Naive thymus-derived CD4-positive, alpha-beta T cell (primary cell): ENCODE measurements around the gene SLC26A8. TPM values are rescaled to one million over a fixed set of nuclear protein-coding genes. Genes with fewer than 3 reads are reported as not detected.

Source experiments
- ATAC-seq: fragments of 150-1000 bp; cut with Tn5 transposase; 2 replicates; pipeline ENCODE4 v1.10.0; 2021; ENCODE audit warnings: mild to moderate bottlenecking, moderate library complexity
- CTCF ChIA-PET: fragments of 350-600 bp; sonication (Branson Sonifier 250); formaldehyde crosslinking; loops from one replicate; lab custom pipeline; 2021; ENCODE audit warnings: antibody characterized with exemption; lab: Charles Lee
- POLR2A ChIA-PET: fragments of 350-600 bp; sonication (Branson Sonifier 250); formaldehyde crosslinking; loops from one replicate; lab custom pipeline; 2021; ENCODE audit warnings: antibody characterized with exemption, inconsistent platforms; lab: Charles Lee
- DNase-seq, 9 donors: peaks; one replicate each; pipeline versions ENCODE4 v3.0.0 to v3.0.0-alpha.2; 2020 to 2022; ENCODE audit warnings: mixed read lengths in 1 of 9
- H3K27ac ChIP-seq: one replicate; pipeline ENCODE4 v1.7.0; 2013; ENCODE audit warnings: mild to moderate bottlenecking, low read depth, low read length, moderate library complexity
- H3K27me3 ChIP-seq, 2 donors: one replicate each; pipeline ENCODE4 v1.7.0; 2013; ENCODE audit warnings: low read length in 2 of 2, mild to moderate bottlenecking in 2 of 2, moderate library complexity in 2 of 2; ENCODE audit not compliant: control insufficient read depth in 2 of 2, insufficient read depth in 2 of 2
- H3K36me3 ChIP-seq, 3 experiments: 1 replicate in 2 of 3; 2 replicates in 1 of 3; pipeline ENCODE4 v1.7.0; 2013; ENCODE audit warnings: low read length in 3 of 3, mild to moderate bottlenecking in 3 of 3, moderate library complexity in 1 of 3; ENCODE audit not compliant: insufficient read depth in 3 of 3, control insufficient read depth in 2 of 3
- H3K4me1 ChIP-seq, 2 donors: one replicate each; pipeline ENCODE4 v1.7.0; 2013; ENCODE audit warnings: low read length in 2 of 2, mild to moderate bottlenecking in 2 of 2, moderate library complexity in 1 of 2; ENCODE audit not compliant: control insufficient read depth in 2 of 2, insufficient read depth in 2 of 2
- H3K4me3 ChIP-seq: 2 replicates; pipeline ENCODE4 v1.7.0; 2013; ENCODE audit warnings: mild to moderate bottlenecking, low read length
- H3K9me3 ChIP-seq, 3 experiments: 1 replicate in 2 of 3; 2 replicates in 1 of 3; pipeline ENCODE4 v1.7.0; 2013; ENCODE audit warnings: low read length in 3 of 3; ENCODE audit not compliant: control insufficient read depth in 2 of 3
- H3K27ac Mint-ChIP-seq, 9 donors: one replicate each; pipeline ENCODE4 v1.8.0; 2020 to 2022; ENCODE audit warnings: mixed read lengths in 9 of 9, mild to moderate bottlenecking in 8 of 9, moderate library complexity in 5 of 9, inconsistent platforms in 2 of 9
- H3K27me3 Mint-ChIP-seq, 5 donors: one replicate each; pipeline ENCODE4 v1.8.0; 2021 to 2022; ENCODE audit warnings: mixed read lengths in 5 of 5, mild to moderate bottlenecking in 1 of 5
- H3K36me3 Mint-ChIP-seq, 5 donors: one replicate each; pipeline ENCODE4 v1.8.0; 2020 to 2022; ENCODE audit warnings: mixed read lengths in 5 of 5, mild to moderate bottlenecking in 3 of 5, inconsistent platforms in 1 of 5
- H3K4me1 Mint-ChIP-seq, 7 donors: one replicate each; pipeline ENCODE4 v1.8.0; 2020 to 2022; ENCODE audit warnings: mixed read lengths in 7 of 7, mild to moderate bottlenecking in 3 of 7, inconsistent platforms in 1 of 7
- H3K4me3 Mint-ChIP-seq, 10 donors: one replicate each; pipeline ENCODE4 v1.8.0; 2020 to 2022; ENCODE audit warnings: mild to moderate bottlenecking in 10 of 10, mixed read lengths in 10 of 10, moderate library complexity in 6 of 10, inconsistent platforms in 2 of 10
- H3K9me3 Mint-ChIP-seq, 11 donors: one replicate each; pipeline ENCODE4 v1.8.0; 2020 to 2022; ENCODE audit warnings: mixed read lengths in 11 of 11, mild to moderate bottlenecking in 4 of 11, inconsistent platforms in 1 of 11, moderate library complexity in 1 of 11
- intact Hi-C, 2 donors: fragments of 100-400 bp; cut with micrococcal nuclease; formaldehyde crosslinking; loops; one replicate each; pipeline ENCODE4 v1.15.1; 2023
- polyA plus RNA-seq, 2 donors: library from polyadenylated mRNA; unstranded; fragments of 300-500 nt; fragmentation: Illumina TruSeq; gene quantifications; one replicate each; pipeline ENCODE4 v1.2.3, GENCODE V29; 2021
- total RNA-seq, 6 experiments: library from RNA in 5 of 6; stranded (reverse) in 5 of 6; gene quantifications; 1 replicate in 5 of 6; 2 replicates in 1 of 6; pipeline ENCODE4 v1.2.3 and lab custom pipeline; 2021 to 2026

The SLC26A8 gene
- total and polyA plus RNA-seq, 7 experiments from 2014 or later: 0.27 to 0.66 TPM; not detected in 5

GRCh38 chr6:35969646-35970045, 54.8 kb downstream of the SLC26A8 start:
- no peaks in the 10 kb centered on the region for H3K27me3 ChIP-seq
- H3K27ac Mint-ChIP-seq: no peak overlapping the region
- no peak overlapping the region for H3K4me3 ChIP-seq
- ATAC-seq (no peak), DNase-seq (no peak)
- H3K4me1 ChIP-seq: no peaks in the 10 kb centered on the region
- H3K36me3 Mint-ChIP-seq: no peaks in the 10 kb centered on the region
- H3K4me1 Mint-ChIP-seq: peaks cover 0 to 4% (median 0%) of the 10 kb centered on the region in 7 donors
- no peaks in the 10 kb centered on the region for H3K9me3 Mint-ChIP-seq
- intact Hi-C loops: no loop called here
- no peaks in the 10 kb centered on the region for H3K36me3 ChIP-seq
- H3K9me3 ChIP-seq: no peaks in the 10 kb centered on the region
- no peak overlapping the region for H3K4me3 Mint-ChIP-seq
- H3K27me3 Mint-ChIP-seq: peaks cover 0 to 15% (median 0%) of the 10 kb centered on the region in 5 donors
- no peak overlapping the region for H3K27ac ChIP-seq
- ChIA-PET POLR2A (no interaction called here), CTCF (no interaction called here)

GRCh38 chr6:35968821-35969220, 55.6 kb downstream of the SLC26A8 start:
- intact Hi-C loops: no loop called here
- ATAC-seq: no peak
- H3K4me3 ChIP-seq: no peak overlapping the region
- ChIA-PET POLR2A (no interaction called here), CTCF (no interaction called here)
- Mint-ChIP-seq H3K27me3 (peaks cover 0 to 15% (median 0%) of the 10 kb centered on the region in 5 donors), H3K4me3 (no peak overlapping the region), H3K27ac (no peak overlapping the region), H3K4me1 (peaks cover 0 to 2% (median 0%) of the 10 kb centered on the region in 7 donors), H3K9me3 (no peaks in the 10 kb centered on the region), H3K36me3 (no peaks in the 10 kb centered on the region)
- H3K9me3 ChIP-seq: no peaks in the 10 kb centered on the region
- no peak for DNase-seq
- no peaks in the 10 kb centered on the region for H3K27me3 ChIP-seq
- H3K4me1 ChIP-seq: no peaks in the 10 kb centered on the region
- H3K27ac ChIP-seq: no peak overlapping the region
- H3K36me3 ChIP-seq: no peaks in the 10 kb centered on the region

DNA sequence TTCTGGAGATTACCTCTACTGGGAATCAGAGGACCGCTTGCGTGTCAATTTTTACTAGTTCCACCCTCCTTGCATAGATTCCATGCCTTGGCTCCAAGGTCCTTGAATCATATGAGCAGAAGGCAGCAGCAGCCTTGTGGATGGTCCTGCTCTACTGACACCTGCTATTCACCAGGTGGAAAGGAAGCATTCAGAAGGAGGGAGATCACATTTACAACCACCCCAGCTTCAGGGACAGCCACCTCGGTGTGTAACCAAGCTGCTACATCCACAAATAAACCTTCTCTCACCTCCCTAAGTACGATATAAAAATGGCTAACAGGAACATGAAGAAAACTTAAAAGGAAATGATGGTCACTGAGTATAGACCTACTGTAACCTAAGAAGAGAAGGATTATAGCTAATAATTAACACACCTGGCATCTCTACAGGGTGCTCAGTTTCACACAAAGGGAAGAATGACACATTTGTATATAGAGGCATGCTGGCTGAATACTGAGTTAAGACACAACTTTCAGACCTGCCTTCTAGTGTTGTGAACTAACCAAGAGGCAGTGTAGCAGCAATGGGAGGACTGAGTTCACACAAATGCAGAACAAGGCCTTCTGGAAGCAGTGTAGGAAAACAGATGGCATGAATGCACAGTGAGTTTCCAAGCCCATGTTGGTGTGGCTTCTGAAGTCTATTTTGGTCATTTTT, 57.2 kb downstream of the SLC26A8 start:
- H3K27ac ChIP-seq: no peak overlapping the region
- H3K4me3 ChIP-seq: no peak overlapping the region
- ChIA-PET POLR2A (interaction anchor here (0.7 kb wide), 1 partner anchor 12 kb away, joined by 3 read pairs; no protein-coding TSS in a partner anchor), CTCF (no interaction called here)
- H3K9me3 Mint-ChIP-seq: no peaks in the 10 kb centered on the region
- H3K36me3 ChIP-seq: no peaks in the 10 kb centered on the region
- no peaks in the 10 kb centered on the region for H3K36me3 Mint-ChIP-seq
- peaks cover 0 to 26% (median 7%) of the 10 kb centered on the region in 5 donors for H3K27me3 Mint-ChIP-seq
- DNase-seq (no peak), ATAC-seq (no peak)
- no peaks in the 10 kb centered on the region for H3K4me1 ChIP-seq
- H3K4me3 Mint-ChIP-seq: no peak overlapping the region
- H3K27ac Mint-ChIP-seq: no peak overlapping the region
- intact Hi-C loops: no loop called here
- no peaks in the 10 kb centered on the region for H3K27me3 ChIP-seq
- H3K4me1 Mint-ChIP-seq: no peaks in the 10 kb centered on the region
- no peaks in the 10 kb centered on the region for H3K9me3 ChIP-seq

GRCh38 chr6:35962779-35963560, 61.5 kb downstream of the SLC26A8 start:
- Mint-ChIP-seq H3K9me3 (no peaks in the 10 kb centered on the region), H3K4me3 (no peak overlapping the region), H3K27me3 (peaks cover 11 to 57% (median 25%) of the 10 kb centered on the region in 5 donors), H3K36me3 (no peaks in the 10 kb centered on the region), H3K4me1 (no peaks in the 10 kb centered on the region), H3K27ac (no peak overlapping the region)
- Histone ChIP-seq H3K4me3 (no peak overlapping the region), H3K36me3 (no peaks in the 10 kb centered on the region), H3K27me3 (no peaks in the 10 kb centered on the region), H3K4me1 (no peaks in the 10 kb centered on the region), H3K27ac (no peak overlapping the region), H3K9me3 (no peaks in the 10 kb centered on the region)
- intact Hi-C loops: no loop called here
- ChIA-PET POLR2A (no interaction called here), CTCF (no interaction called here)
- ATAC-seq: no peak
- DNase-seq: no peak

- Mint-ChIP-seq H3K36me3 (no peaks in the 10 kb centered on the region), H3K4me3 (no peak overlapping the region), H3K27me3 (peaks cover 14 to 47% (median 25%) of the 10 kb centered on the region in 5 donors), H3K9me3 (no peaks in the 10 kb centered on the region), H3K4me1 (no peaks in the 10 kb centered on the region), H3K27ac (no peak overlapping the region)
- H3K9me3 ChIP-seq: no peaks in the 10 kb centered on the region
- intact Hi-C loops: no loop called here
- ATAC-seq: no peak
- ChIA-PET CTCF (no interaction called here), POLR2A (interaction anchor here (0.8 kb wide), 1 partner anchor 25 kb away, joined by 3 read pairs; no protein-coding TSS in a partner anchor)
- no peaks in the 10 kb centered on the region for H3K27me3 ChIP-seq
- no peak overlapping the region for H3K4me3 ChIP-seq
- no peaks in the 10 kb centered on the region for H3K36me3 ChIP-seq
- no peak overlapping the region for H3K27ac ChIP-seq
- DNase-seq: no peak
- no peaks in the 10 kb centered on the region for H3K4me1 ChIP-seq
Observed at GRCh38 chr6:35960187-35960586, 64.3 kb downstream of the SLC26A8 start.

DNA sequence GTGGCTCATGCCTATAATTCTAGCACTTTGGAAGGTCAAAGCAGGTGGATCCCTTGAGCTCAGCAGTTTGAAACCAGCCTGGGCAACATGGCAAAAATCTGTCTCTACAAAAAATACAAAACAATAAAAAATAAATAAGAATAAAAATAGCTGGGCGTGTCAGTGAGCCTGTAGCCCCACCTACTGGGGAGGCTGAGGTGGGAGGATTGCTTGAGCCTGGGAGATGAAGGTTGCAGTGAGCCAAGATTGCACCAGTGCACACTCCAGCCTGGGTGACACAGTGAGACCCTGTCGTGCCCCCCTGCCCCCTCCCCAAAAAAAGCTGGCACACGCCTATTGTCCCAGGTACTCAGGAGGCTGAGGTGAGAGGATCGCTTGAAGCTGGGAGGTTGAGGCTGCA, 68.5 kb downstream of the SLC26A8 start:
- H3K4me3 Mint-ChIP-seq: no peak overlapping the region
- no peak overlapping the region for H3K27ac ChIP-seq
- intact Hi-C loops: no loop called here
- no peaks in the 10 kb centered on the region for H3K4me1 ChIP-seq
- no peaks in the 10 kb centered on the region for H3K36me3 ChIP-seq
- peaks cover 0 to 14% (median 0%) of the 10 kb centered on the region in 7 donors for H3K4me1 Mint-ChIP-seq
- no peaks in the 10 kb centered on the region for H3K9me3 Mint-ChIP-seq
- DNase-seq (no peak), ATAC-seq (no peak)
- no peaks in the 10 kb centered on the region for H3K27me3 ChIP-seq
- H3K27ac Mint-ChIP-seq: no peak overlapping the region
- H3K36me3 Mint-ChIP-seq: no peaks in the 10 kb centered on the region
- peaks cover 8 to 28% (median 14%) of the 10 kb centered on the region in 5 donors for H3K27me3 Mint-ChIP-seq
- H3K9me3 ChIP-seq: no peaks in the 10 kb centered on the region
- no peak overlapping the region for H3K4me3 ChIP-seq
- POLR2A ChIA-PET: no interaction called here
- CTCF ChIA-PET: interaction anchor here (0.6 kb wide), 1 partner anchor 610 kb away, joined by 3 read pairs; no protein-coding TSS in a partner anchor
